Right lobe of liver (tissue), 4 donors: ENCODE results near the gene KLK13.

Source experiments
- CTCF ChIP-seq, 4 donors: fragments of 200-600 bp in 3 of 4; fragments of 450-650 bp in 1 of 4; IDR thresholded peaks; one replicate each; pipeline versions ENCODE4 v1.5.1 to v1.8.0; 2016 to 2022; ENCODE audit warnings: antibody characterized with exemption in 4 of 4, mild to moderate bottlenecking in 2 of 4
- POLR2A ChIP-seq: fragments of 450-650 bp; IDR thresholded peaks from one replicate; pipeline ENCODE4 v1.6.1; 2017; ENCODE audit warnings: antibody characterized with exemption, mild to moderate bottlenecking
- donor health status: DM: no; HTN: no; CAD: no.
- donor health status: DM: no; HTN: no; CAD: no.
- donor health status: DM: no; HTN: yes; CAD: no.

DNA sequence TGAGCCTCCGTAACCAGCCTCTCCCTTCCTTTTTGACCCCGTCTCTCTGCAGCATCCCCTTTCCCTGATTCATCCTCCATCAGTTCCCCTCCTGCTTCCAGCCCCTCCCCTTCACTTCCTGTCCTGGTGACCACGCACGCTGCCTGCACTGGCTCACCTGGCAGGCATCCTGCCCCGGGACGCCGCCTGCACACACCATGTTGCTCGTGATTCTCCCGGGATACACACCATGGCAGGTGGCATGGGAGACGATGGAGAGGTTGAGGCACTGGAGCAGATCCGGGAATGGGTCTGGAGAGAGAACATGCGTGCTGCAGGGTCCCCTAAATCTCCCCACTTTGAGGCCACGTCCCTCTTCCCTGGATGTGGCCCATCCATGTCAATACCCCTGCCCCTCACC is 34.3 kb downstream of the KLK13 start:
- no peak for TF ChIP-seq CTCF (IDR thresholded peaks at IDR 0.05)
- TF ChIP-seq POLR2A: no peak
